ENCODE measurements around the gene PCDHGC5. TPM values are rescaled to one million over a fixed set of nuclear protein-coding genes. Genes with fewer than 3 reads are reported as not detected.

Gene PCDHGC5
- total RNA-seq, 1 donor from 2014 or later: 0.26 TPM

DNA sequence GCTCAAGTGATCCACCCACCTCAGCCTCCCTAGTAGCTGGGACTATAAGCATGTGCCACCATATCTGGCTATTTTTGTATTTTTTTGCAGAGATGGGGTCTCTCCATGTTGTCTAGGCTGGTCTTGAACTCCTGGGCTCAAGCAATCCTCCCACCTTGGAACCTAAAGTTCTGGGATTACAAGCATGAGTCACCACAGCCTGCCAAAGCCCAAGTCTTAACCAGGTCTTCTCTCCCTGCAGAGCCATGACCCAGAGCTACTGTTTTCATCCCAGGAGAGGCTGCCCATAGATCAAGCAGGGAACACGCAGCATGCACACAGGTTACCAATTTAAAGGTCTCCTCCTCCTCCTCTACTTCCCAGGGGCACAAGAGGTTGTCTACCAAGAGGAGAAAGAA is 29.7 kb downstream of the PCDHGC5 start:
- TF ChIP-seq, protein P1, sequence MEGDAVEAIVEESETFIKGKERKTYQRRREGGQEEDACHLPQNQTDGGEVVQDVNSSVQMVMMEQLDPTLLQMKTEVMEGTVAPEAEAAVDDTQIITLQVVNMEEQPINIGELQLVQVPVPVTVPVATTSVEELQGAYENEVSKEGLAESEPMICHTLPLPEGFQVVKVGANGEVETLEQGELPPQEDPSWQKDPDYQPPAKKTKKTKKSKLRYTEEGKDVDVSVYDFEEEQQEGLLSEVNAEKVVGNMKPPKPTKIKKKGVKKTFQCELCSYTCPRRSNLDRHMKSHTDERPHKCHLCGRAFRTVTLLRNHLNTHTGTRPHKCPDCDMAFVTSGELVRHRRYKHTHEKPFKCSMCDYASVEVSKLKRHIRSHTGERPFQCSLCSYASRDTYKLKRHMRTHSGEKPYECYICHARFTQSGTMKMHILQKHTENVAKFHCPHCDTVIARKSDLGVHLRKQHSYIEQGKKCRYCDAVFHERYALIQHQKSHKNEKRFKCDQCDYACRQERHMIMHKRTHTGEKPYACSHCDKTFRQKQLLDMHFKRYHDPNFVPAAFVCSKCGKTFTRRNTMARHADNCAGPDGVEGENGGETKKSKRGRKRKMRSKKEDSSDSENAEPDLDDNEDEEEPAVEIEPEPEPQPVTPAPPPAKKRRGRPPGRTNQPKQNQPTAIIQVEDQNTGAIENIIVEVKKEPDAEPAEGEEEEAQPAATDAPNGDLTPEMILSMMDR (IDR thresholded peaks at IDR 0.05; ENCODE audit: insufficient read depth, low read length, severe bottlenecking): no peak
- DNase-seq (ENCODE audit: low read depth) (no peak), FAIRE-seq (no peak)
- no peaks in the 10 kb centered on the region for H3K27me3 ChIP-seq (ENCODE audit: control insufficient read depth, insufficient read depth, low read length)
- H3K36me3 ChIP-seq (ENCODE audit: control insufficient read depth, insufficient read depth, low read length): peaks cover 13% of the 10 kb centered on the region
- no peak overlapping the region for H3K4me3 ChIP-seq (ENCODE audit: low read depth, low read length)

- no peaks in the 10 kb centered on the region for H3K27me3 ChIP-seq (ENCODE audit: control insufficient read depth, insufficient read depth, low read length)
- FAIRE-seq (no peak), DNase-seq (ENCODE audit: low read depth) (peak; percentile 73)
- peaks cover 20% of the 10 kb centered on the region for H3K36me3 ChIP-seq (ENCODE audit: control insufficient read depth, insufficient read depth, low read length)
- TF ChIP-seq, protein P1 (IDR thresholded peaks at IDR 0.05; ENCODE audit: insufficient read depth, low read length, severe bottlenecking): no peak
- H3K4me3 ChIP-seq (ENCODE audit: low read depth, low read length): no peak overlapping the region
These were observed 31.0 kb downstream of the PCDHGC5 start for GRCh38 chr5:141519605-141520565.

DNA sequence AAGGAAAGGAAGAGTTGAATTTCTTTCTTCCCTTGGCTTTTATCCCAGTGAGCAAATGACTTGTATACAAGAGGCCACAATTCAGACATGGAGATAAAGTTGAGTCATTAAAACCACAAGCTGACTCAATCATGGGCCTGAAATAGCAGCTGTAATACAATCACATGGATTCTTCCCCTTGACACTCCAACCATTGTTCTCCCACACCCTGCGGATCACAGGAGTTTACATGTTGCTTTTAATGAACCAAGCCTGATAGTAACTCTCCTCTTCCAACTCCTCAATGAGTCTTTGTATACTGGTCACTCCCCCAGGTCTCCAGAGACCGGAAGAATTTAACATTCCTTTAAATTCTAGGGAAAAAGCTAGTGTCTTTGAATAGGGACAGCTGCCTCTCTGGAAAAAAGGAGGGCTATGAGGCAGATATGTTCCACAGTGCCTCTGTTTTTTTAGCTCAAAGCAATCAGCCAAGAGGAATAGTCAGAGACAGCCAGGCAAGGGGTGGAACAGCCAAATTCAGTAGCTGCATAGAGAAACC is 32.4 kb downstream of the PCDHGC5 start:
- FAIRE-seq (peak; percentile 68), DNase-seq (ENCODE audit: low read depth) (peak; percentile 100)
- no peaks in the 10 kb centered on the region for H3K27me3 ChIP-seq (ENCODE audit: control insufficient read depth, insufficient read depth, low read length)
- TF ChIP-seq, protein P1 (IDR thresholded peaks at IDR 0.05; ENCODE audit: insufficient read depth, low read length, severe bottlenecking): no peak
- peaks cover 19% of the 10 kb centered on the region for H3K36me3 ChIP-seq (ENCODE audit: control insufficient read depth, insufficient read depth, low read length)
- no peak overlapping the region for H3K4me3 ChIP-seq (ENCODE audit: low read depth, low read length)

DNA sequence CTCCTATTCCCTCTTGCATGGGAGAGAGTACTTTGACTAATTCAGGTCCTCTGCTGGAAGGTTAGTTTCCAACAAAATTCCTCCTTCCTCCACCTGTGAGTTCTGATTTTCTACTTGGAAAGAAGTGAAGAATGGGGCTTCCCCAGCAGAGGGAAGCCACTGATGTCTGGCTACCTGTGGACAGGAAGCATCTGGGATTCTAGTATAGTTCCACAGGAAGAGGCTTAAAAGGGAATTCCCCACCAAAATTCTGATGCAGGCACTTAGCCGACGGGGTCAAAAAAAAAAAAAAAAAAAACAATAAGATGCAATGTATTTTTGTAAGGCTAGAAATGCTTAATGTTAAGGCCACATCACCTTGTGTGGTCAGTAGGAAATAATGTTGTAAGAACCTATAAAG is 33.4 kb downstream of the PCDHGC5 start:
- FAIRE-seq (no peak), DNase-seq (ENCODE audit: low read depth) (peak; percentile 38)
- Histone ChIP-seq H3K27me3 (ENCODE audit: control insufficient read depth, insufficient read depth, low read length) (no peaks in the 10 kb centered on the region), H3K4me3 (ENCODE audit: low read depth, low read length) (no peak overlapping the region), H3K36me3 (ENCODE audit: control insufficient read depth, insufficient read depth, low read length) (peaks cover 16% of the 10 kb centered on the region)
- TF ChIP-seq, protein P1 (IDR thresholded peaks at IDR 0.05; ENCODE audit: insufficient read depth, low read length, severe bottlenecking): no peak

- Histone ChIP-seq H3K36me3 (ENCODE audit: control insufficient read depth, insufficient read depth, low read length) (peaks cover 19% of the 10 kb centered on the region), H3K4me3 (ENCODE audit: low read depth, low read length) (no peak overlapping the region), H3K27me3 (ENCODE audit: control insufficient read depth, insufficient read depth, low read length) (no peaks in the 10 kb centered on the region)
- TF ChIP-seq, protein P1 (IDR thresholded peaks at IDR 0.05; ENCODE audit: insufficient read depth, low read length, severe bottlenecking): no peak
- FAIRE-seq (no peak), DNase-seq (ENCODE audit: low read depth) (no peak)
These were observed 35.1 kb downstream of the PCDHGC5 start for GRCh38 chr5:141523991-141524390.
